Right forelimb (tissue), 1 donor: ENCODE results near the gene CMIP.

ENCODE experiments used
- DNase-seq: peaks from one replicate; pipeline ENCODE4 v3.0.0-alpha.2; 2018

CMIP gene

GRCh38 chr16:81612351-81613163 is 167.9 kb downstream of the CMIP start:
- DNase-seq = peak; percentile 67

GRCh38 chr16:81614171-81614570 is 169.6 kb downstream of the CMIP start:
- no peak for DNase-seq

DNA sequence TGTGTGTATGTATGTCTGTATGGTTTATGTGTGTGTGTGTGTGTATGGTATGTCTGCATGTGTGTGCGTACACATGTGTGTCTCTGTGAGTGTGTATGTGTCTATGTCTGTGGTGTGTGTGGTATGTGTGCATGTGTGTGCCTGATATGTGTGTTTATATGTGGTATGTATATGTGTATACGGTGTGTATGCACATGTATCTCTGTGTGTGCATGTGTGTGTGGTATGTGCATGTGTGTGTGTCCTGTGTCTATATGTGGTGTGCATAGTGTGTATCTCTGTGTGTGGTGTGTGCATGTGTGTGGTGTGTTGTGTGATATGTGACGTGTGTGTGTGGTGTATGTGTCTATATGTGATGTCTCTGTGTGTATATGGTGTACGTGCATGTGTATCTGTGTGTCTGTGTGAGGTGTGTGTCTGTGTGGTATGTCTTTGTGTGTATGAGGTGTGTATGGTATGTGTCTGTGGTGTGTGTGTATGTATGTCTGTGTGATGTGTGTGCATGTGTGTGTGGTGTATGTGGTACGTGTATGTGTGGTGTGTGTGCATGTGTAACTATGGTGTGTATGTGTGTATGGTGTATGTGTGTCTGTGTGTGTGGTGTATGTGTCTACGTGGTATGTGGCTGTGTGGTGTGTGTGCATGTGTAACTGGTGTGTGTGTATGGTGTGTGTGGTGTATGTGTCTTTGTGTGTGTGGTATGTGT is 170.2 kb downstream of the CMIP start:
- no peak for DNase-seq

DNA sequence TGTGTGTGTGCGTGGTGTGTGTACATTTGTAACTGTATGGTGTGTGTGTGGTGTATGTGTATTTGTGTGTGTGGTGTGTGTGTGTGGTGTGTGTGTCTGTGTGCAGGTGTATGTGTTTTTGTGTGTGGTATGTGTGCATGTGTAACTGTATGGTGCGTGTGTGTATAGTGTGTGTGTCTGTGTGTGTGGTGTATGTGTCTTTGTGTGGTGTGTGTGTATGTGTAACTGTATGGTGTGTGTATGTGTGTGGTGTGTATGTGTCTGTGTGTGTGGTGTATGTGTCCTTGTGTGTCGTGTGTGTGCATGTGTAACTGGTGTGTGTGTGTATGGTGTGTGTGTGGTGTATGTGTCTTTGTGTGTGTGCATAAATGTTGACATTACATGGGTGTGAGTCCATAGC is 170.8 kb downstream of the CMIP start:
- DNase-seq = no peak

- no peak for DNase-seq
These were observed 171.2 kb downstream of the CMIP start for GRCh38 chr16:81615833-81616232.

- DNase-seq = no peak
These were observed 171.9 kb downstream of the CMIP start for GRCh38 chr16:81616321-81617020.

DNA sequence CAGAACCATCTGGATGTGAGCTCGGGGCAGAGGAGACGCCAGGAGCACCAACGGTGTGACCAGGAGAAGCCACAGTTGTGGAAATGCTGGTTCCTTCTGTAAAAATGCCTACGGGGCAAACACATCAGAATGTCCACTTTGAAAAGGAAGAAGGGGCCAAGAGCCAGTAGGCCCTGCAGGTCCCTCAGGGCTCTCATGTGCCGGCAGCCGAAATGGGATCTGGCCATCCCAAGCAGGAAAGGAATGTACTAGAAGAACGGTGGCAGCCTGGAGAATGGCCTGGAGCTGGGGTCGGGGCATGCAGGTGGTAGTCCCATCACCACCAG is 172.4 kb downstream of the CMIP start:
- no peak for DNase-seq

DNA sequence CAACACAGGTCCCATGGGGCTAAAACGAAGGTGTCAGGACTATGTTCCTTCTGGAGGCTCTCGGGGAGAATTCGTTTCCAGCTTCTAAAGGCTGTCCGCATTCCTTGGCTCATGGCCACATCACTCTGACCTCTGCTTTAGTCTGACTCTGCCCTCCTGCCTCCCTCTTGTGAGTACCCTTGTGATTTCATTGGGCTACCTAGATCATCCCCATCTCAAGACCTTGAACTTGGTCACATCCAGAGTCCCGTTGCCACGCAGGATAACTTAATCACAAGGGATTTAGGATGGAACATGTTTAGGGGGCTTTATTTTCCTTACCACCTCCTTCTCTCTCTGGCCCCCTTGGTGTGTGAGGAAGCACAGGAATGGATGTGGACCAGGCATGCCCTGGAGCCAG is 173.6 kb downstream of the CMIP start:
- no peak for DNase-seq

- DNase-seq = no peak
These were observed 174.1 kb downstream of the CMIP start for GRCh38 chr16:81618661-81619060.

- no peak for DNase-seq
These were observed 175.4 kb downstream of the CMIP start for GRCh38 chr16:81620029-81620428.

DNA sequence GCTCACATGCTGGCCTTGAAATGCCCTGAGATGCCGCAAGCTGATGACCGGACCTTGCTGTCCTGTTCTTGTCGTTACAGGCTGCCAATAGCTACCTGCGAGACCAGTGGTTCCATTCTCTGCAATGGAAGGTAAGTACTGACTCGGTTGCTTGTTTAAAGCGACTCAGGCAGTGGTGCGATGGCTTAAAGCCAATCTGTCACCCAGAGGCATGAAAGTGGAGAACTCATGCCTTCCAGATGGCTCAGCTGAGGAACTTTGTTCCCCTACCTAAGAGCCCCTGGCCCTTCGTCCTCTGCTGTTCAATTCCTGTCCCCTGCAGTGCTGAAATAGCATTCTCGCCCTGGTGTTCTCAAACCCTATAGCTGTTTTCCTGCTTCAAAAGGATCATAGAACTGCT is 176.2 kb downstream of the CMIP start:
- no peak for DNase-seq

DNA sequence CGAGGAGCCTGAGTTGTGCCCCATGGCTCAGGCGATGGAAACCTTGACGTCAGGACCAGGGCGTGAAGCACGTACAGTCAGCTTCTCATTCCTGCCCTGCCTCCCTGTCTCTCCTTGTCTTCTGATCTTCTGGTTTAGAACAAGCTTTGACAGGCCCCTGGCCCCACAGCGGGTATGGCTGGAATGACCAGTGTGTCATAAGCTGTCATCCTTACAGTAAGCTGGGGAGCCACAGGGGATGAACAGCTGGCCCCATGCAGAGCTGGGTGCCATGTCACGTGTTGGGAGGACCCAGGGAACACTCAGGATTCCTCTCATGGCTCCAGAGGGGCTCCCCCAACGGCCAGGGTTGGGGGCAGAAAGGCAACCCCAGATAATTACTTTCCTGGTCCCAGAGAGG is 176.9 kb downstream of the CMIP start:
- no peak for DNase-seq

DNA sequence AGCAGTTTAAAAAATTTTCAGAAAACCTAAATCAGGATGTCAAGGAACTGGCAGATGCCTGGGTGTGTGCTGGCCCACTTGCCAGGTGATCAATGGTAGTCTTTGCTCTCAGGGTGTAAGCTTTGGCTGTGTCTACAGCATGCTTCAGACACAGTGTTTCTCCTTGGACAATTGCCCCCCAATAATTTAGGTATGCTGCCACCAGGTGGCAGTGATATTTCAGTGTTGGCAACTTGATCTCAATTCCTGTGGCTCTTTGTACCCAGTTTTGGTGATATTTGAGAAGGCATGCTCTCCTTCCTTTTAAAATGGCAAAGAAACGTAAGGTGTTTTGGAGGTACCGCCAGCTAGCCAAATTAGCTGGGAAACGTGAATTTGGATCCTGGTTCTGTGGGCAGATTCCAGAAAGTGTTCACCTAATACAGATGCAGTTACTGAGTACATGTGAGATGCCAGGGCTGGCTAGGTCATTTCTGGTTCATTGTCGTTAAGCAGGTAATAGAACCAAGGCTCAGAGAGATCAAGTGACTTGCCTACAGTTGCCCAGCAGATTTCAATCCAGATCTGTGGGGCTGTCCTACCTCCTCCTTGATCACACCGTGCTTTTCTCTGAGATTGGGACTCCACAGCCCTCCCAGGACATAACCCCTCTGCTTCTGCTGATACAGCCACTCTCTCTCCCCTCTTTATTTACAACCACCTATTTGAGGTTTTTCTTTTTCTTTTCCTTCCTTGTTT is 178.9 kb downstream of the CMIP start:
- no peak for DNase-seq

DNA sequence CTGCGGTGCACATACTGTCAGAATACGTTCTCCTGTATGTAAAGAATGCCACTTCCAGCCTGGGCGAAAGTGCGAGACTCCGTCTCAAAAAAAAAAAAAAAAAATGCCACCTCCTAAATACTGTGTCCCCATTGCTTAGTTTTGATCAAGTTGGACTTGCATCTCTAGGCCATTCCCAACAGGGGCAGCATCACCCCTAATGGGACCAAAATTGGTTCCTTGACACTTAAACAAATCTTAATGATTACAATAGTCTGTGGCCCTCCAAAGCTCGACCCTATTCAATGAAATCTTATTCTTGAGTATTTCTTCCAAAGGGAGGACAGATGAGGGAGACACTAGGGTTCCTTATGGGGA is 179.8 kb downstream of the CMIP start:
- DNase-seq = no peak

DNA sequence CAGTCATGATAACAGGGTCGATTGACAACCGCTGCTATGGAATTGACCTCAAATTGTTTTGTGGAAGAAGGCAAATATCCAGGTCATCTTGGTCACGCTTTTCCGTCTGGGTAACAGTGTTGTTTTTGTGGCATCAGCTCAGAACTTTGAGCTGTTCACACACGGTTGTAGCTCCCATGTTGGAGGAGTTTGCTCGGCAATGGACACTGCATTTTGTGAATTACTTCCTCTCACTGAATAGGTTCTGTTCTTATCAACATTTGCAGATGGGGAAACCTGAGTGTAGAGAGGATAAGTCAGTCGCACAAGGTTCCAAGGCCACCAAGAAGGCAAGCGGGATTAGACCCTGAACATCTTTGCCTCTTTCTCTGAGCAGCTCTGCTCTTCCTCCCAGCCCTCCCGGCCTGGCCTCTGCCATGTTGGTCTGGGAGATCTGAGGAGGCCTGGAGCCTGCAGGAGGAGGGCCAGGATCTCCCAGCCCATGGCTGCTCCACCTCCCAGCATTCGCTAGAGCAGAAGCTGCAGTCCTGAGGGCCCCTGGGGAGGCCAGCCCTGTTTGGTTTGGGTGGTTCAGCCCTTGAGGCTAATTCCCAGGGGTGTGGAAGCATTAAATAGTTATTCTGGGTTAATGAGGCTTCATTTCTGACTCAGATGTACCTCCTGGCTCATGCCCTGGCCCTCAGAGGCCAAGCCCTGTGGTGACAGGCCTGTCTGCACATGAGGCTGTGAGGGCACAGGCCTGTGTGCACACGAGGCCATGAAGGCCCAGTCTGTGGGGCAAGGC is 180.3 kb downstream of the CMIP start:
- no peak for DNase-seq

- no peak for DNase-seq
These were observed 181.0 kb downstream of the CMIP start for GRCh38 chr16:81625544-81626153.

GRCh38 chr16:81626181-81626674 is 181.6 kb downstream of the CMIP start:
- no peak for DNase-seq

- DNase-seq = no peak
These were observed 182.4 kb downstream of the CMIP start for GRCh38 chr16:81627024-81627423.

DNA sequence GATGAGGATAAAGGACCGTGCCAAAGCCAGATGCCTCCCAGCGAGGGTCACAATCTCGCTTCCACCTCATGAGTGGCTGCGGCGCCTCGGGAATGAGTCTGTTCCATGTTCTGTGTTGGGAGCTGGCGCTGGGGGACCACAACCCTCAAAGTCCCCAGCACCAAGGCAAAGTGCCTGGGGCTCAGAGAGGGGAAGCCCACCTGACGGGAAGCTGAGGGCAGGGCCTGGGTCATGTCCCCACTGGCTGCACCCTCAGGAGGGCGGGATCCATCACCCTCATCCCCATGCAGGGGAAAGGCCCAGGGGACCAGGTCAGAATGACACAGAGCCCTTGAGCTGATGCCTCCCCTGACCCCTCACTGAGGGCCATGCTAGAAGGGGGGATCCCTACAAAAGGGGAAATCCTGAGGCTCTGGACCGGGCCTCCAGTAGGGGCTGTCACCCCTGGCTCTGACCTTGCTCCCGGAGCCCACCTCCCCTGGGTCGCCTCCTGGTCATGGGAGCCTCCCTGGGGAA is 183.2 kb downstream of the CMIP start:
- DNase-seq = no peak

GRCh38 chr16:81629034-81629802 is 184.6 kb downstream of the CMIP start:
- DNase-seq = no peak
